HG03575 (cell line): ENCODE results near the gene P2RY2.

Experiments used
- ATAC-seq: cut with Tn5 transposase; IDR thresholded peaks from one replicate; pipeline ENCODE4 v1.9.1; 2021; ENCODE audit not compliant: unreplicated experiment, insufficient number of reproducible peaks, low FRiP score; ENCODE audit errors: extremely low read depth

The P2RY2 gene

DNA sequence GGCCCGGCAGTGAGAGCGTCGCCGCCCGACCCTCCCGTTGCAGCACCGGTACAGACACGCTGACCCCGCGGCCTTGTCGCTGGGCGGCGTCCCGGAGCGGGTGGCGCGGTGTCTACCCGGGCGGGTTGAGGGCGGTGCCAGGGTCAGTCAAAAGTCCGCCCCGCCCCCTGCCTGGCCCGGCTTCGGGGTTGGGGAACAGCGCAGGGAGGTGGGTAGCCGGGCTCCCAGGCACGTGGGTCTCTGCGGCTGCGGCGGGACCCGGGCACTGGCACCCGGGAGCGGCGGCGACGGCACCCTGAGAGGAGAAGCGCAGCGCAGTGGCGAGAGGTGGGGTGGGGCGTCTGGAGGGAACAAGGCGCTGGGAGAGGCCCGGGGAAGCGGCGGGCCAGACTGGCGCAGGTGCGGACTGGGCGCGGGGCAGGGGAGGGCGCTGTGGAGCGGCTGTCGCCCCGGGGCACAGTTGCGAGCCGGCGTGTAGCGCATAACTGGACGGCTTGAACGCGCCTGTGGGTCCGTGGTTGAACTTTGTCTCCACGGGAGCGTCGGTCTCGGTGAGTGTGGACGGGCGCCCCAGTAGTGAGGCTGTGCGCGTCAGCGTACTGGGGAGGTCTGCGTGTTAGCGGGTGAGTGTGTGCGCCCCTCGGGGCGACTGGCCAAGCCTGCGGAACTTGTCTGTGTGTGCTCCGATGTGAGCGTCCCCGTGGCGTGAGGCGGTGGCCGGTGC lies at the start of gene P2RY2:
Gene P2RY2, plus strand, starts transcription at position 176 of the 724 bp plus-strand sequence. CDS start 15,879 bp downstream, outside the sequence.
- no peak for ATAC-seq

DNA sequence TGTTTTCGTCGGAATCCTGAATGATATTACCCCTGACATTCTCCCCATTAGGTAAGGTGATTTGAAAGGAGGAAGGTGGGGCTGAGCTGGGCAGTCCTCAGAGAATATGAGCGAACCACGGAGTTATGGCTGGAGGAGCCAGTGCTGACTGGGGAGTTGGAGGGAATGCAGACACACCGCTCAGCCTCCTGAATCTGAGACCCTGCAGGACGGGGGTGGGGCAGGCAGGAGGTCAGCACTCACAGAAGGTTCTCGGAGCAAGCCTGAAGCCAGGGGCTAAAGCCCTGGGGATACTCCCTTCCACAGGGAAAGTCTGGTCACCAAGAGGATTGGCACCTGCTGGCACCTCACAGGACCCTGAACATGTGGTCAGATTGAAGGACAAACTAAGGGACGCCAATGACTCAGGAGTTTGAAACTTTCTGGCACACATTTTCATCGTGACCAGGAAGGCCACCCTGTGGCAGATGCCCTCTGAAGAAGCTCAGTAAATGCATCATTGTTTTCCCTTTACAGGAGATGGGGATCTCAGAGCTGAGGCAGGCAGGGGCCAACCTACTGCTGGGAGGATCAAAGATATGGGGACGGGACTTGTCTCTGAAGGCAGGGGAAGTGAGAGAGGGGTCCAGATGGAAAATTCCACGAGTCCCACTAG lies 49.0 kb upstream of the P2RY2 start:
- no peak for ATAC-seq

DNA sequence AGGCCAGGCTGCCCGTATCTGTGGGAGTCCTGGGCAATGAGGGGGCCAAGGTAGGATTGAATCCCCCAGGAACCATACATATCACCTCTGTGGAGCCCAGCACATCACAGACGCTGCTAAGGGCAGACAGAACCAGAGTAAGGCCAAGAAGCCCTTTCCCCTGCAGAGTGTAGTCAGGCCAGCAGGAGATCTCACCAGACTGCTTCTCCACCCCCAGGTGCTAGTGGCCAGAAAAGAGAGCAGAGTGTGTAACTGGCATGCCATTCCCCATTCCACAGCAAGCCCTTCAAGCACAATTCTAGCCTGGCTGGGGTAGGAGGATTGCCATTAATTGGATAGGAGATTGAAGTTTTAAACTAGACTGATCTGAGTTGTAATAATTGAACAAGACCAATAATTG lies 47.9 kb upstream of the P2RY2 start:
- ATAC-seq: no peak

DNA sequence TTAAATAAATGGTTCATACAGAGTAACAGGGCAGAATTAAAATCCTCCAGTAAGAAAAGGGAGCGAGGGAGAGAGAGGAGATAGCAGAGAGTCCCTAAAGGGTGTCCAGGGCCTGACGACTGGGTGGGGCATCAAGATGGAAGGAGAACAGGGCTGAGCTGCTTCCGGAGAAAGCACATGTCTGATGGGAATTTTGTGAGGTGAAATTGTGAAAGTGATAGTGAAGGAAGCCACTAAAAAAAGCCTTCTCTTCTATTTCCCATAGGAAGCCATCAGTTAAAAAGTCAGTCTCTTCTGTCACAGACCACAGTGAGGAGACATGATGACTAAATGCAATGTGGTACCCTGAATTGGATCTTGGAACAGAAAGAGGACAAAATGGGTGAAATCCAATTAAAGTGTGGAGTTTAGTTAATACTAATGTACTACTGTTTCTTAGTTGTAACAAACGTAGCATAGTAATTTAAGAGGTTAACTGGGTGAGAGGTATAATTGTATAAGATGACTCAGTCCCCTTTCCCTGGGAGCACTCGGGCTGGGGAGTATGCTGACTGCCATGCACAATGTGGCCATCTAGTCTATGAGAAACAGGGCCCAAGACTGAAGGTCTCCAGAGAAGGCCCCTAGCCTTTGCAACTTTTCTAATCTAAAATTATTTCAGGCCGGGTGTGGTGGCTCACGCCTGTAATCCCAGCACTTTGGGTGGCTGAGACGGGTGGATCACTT lies 46.5 kb upstream of the P2RY2 start:
- ATAC-seq: no peak

DNA sequence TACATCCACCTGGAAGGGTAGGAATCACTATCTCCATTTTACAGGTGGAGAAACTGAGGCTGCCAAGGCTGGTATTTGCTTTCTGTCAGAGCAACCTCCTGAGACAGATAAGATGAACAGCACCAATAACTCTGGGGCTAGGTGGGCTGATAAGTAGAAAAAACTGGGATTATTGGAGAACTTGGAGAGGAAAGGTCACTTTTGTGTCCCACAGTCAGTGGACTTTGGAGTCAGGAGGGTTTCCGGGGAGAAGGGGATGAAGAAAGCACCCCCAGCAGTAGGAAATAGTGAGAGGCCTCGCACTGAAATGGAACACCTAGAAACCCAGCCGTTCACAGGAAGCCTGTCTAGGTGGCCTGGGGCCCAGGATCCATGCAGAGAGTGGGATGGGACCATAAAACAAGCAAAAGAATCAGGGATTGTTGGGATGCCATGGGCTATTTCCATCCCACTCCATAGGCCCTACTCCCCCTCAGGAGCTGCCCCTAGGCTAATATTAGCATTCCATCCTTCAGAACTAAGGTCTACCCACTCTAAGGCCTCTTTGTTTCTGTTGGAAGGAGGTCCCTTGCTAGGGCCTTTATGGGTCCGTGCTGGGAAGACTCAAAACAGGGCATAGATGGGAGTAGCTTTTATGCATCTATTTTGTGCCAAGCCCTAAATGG lies 45.0 kb upstream of the P2RY2 start:
- no peak for ATAC-seq

DNA sequence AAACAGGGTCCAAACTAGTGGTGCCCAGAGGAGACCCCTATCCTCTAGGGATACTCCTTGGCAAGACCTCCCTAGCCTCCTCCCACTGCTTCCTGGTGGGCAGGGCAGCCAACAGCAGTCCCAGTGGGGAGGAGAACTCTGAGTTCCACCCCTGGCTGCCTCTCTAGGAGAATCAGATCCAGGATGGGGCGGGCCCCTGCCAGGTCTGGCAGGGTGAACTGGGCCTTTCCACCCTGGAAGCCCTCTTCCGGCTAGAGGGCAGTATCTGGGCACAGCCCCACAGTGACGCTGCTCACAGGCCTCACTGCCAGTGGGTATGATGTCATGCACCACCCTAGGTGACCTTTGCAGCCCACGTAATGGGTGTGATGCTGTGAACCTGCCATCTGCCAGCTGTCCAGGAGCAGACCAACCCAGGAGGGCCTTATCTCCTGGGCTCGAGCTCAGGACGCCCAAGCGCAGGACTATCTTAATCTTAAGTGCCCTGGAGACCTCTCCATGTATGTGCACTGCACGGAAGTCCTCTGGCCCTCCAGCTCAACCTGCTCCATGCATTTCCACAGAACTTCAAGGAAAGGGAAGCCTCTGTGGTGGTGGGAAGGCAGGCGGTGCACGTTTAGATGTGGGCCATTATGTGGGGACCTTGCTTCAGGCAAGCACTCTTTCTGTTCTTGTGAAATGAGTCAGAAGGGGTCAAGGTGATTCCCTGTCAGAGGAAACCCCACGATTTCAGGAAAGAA lies 44.2 kb upstream of the P2RY2 start:
- ATAC-seq: no peak

DNA sequence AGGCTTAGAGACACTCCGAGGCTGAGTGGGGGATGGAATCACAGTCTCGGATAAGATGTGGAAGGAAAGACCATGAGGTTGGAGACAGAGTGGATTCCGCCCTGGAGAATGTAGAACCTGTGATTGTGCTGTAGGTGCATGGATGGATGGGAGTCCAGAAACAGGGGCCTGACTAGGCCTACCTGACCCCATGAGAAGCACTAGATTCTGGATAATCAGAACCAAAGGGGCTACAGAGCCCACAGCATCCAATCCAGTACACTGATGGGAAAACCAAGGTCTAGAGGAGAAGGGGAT lies 43.6 kb upstream of the P2RY2 start:
- ATAC-seq: no peak

DNA sequence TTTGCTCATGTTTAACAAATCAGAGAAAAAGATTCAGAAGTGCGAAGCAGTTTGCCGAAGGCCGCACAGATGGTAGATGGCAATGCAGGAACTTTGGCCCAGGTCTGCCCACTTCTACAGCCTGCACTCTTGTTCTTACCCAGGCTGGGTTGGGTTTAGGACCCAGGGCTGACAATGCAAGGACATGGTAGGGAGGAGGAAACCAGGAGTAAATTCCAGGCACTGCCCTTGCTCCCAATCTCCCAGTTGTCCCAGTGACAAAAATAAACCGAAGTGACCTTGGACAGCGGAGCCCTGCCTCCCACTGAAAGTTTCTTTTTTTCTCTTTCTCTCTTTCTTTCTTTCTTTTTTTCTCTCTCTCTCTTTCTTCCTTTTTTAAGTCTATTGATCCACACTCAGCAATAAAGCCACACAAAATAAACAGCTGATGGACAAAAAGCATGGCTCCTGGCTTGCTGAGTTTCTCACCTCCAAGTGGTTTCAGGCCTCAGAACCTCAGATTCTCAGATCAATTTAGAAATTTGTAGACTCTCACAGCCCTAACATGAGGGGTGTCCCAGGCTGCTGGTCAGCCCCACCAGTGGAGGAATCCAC lies 42.4 kb upstream of the P2RY2 start:
- no peak for ATAC-seq

DNA sequence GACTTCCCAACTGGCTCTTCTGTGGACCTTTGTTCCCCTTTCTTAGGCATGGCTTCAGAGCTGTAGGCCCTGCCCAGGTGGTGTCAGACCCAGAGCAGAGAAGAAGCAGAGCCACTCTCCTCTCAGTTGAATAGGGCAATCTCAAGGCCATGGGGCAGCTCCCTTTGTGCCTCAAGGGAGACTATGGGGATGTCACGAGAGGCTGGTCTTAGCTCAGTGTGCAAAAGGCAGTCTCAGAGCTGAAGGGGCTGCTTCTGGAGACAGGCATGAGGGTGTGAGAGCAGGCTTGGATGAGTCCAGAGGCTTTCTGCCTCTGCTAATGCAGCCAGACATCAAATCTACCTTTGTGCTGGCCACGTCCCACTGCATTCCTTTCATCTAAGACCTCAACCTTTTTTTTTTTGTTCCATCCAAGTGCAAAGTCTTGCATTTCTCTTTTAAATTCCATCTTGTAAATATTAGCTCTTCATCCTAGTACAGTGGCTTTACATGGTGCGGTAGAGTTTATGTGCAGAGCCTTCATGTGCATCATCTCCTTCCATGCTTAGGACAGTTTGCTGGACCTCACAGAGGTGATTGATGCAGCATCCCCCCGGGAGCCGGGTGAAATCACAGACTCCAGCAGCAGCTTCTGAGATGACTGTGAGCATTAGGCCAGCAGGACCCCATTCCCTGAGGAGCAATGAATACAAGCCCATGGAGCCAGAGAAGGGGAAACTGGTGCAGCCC lies 41.8 kb upstream of the P2RY2 start:
- ATAC-seq: no peak

DNA sequence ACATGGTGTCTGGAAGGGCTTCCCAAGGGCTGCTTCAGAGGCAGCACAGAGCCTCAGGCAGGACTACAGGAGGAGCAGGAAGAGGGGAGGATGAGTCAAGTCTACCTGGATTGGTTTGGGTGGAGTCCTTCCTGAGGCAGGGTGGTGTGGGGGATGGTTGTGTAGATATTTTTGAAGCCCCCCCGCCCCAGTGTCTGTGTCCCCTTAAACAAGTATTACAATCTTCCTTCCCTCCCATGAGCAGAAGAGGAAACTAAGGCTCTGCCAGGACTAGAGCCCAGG lies 41.3 kb upstream of the P2RY2 start:
- no peak for ATAC-seq

DNA sequence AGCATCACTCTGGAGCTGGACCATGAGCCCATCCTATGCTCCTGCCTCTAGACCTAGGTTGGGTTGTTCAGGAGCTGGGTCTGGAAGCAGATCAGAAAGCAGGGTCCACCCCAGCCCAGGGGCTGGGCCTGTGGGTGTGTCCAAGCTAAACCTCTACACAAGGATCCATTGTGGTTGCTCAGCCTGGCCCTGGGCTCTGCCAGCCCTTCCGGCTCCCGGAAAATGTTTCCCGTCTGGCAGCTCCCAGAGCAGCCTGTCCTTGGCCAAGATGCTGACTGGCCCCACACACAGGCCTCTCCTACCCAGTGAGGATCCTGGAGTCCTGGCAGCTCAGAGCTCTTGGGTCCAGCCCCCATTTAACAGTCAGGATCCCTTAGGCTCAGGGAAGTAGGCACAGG lies 40.7 kb upstream of the P2RY2 start:
- no peak for ATAC-seq

DNA sequence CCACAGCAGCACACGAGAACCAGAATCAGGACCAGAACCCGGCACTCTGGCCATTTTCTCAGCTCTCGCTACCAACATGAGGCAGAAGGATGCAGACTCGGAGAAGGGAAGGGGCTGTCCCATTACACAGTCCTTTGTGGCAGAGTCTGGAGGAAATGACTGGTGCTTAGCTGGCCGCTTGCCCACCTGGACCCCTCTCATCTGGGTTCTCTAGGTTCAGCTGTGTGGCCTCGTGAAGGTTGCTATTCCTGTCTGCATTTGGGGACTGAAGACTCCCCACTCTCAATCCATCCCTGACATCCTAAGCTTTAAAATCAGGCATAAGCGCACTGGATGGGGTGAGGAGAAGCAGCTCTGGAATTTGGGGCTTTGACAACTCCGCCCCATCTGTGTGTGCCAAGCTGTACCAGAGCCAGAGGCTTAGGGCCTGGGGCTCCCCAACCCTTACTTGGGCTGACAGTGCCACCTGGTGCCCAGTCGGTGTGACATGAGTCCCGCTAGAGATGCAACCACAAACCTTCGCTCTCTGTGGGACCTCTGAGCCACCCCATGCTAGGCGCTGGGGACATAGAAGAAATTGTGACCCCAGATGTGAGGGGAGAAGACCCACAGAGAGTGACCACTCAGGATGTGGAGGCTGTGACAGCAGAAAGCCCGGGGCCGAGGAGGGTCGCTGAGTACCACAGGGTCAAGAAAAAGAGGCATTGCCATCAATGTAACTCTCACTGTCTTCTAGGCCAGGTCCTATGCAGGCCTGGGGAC lies 40.1 kb upstream of the P2RY2 start:
- no peak for ATAC-seq

DNA sequence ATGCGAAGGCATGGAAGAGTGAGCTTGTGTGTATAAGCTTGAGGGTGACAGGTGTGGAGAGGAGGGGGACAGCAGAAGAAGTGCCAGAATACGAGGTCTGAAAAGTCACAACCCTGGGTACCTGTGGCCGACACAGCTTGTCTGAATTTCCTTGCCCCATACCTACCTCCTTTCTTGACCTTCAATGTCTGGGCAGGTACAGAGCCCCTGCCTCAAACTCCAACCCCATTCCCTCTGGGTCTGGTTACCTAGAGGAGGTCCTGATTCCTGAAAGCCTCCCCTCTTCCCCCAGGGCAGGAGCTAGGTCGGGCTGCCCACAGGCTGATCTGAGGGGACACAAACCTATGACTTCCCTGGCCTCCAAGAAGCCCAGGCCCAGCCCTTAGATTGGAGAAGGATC lies 39.4 kb upstream of the P2RY2 start:
- no peak for ATAC-seq

DNA sequence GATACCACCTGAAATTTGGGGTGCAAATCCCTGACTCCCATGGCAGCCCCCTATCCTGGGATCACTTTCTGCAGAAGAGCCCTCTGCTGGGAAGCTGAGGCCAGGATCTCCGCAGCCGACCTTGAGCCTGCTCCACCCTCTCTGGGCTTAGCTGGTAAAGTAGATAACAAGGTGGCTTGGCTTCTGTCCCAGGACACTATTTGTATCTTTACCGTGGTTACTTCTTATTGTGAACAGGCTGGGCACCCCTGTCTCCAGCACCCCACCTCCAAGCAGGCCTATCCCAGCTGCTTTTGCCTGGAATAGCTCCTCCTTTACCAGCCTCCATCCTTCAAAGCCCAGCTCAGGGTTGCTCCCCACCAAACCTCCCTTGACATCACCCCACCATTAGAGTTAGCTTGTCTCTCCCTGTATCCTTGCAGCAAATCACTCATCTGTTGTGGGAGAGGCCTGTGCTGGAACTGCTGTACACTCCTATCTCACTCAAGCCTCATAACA lies 35.2 kb upstream of the P2RY2 start:
- no peak for ATAC-seq

DNA sequence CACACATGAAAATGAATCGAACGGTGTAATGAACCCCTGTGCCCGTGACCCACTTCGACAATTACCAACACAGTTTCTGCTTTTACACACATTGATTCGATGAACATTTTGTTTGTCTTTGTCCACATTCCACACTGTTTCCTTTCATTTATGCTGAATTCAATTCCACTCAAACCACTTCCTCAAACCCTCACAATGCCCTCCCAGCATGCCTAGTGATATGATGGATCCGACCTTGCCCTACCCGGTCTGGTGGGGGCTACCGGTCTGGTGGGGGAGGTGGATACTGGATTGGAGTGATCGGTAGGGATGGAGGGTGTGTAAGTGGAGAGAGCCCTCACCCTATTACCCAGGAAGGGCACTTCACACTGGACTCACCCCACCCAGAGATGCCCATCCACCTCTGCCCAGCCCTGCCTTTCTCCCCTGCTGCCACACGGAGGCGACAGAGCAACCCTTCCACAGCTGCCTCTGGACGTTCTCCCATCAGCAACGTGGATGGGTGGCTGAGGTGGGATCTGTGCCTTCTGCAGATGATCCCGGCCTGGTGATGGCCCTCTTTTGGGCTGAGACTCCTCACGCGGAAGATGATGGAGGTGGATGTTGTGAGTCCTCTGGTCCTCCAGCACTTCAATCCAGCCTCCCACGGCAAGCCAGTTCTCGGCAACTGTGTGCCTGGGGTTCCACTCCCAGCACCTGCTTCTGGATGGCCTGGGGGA lies 33.0 kb upstream of the P2RY2 start:
- no peak for ATAC-seq

DNA sequence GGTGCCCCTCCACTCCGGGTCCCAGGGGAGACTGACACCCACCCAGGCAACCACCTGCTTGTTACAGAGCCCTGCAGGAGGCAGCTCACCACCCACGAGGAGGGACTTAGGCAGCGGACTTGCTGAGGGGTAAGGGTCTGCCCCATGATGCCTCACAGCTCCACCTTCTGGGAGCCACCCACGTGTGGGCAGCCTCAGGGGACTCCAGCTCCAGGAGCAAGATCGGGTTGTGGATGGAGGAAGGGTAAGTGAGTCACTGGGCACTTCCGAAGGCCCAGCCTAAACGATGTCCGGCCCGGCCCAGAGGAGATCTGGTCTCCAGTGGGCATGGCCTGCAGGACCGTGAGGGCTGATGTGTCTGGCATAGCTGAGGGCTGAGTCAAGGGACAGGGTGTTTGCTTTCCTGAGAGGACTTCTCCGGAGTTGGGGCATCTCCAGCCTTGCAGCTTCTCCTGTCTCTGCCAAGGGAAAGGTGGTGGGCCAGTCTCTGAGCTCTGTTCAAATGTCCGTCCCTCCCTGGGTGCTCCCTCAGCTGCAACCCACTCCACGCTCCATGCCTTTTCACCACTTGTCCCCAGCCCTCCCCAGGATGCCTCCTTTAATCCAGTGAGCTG lies 32.3 kb upstream of the P2RY2 start:
- no peak for ATAC-seq
